ENCODE data around the gene CCDC70.

DNA sequence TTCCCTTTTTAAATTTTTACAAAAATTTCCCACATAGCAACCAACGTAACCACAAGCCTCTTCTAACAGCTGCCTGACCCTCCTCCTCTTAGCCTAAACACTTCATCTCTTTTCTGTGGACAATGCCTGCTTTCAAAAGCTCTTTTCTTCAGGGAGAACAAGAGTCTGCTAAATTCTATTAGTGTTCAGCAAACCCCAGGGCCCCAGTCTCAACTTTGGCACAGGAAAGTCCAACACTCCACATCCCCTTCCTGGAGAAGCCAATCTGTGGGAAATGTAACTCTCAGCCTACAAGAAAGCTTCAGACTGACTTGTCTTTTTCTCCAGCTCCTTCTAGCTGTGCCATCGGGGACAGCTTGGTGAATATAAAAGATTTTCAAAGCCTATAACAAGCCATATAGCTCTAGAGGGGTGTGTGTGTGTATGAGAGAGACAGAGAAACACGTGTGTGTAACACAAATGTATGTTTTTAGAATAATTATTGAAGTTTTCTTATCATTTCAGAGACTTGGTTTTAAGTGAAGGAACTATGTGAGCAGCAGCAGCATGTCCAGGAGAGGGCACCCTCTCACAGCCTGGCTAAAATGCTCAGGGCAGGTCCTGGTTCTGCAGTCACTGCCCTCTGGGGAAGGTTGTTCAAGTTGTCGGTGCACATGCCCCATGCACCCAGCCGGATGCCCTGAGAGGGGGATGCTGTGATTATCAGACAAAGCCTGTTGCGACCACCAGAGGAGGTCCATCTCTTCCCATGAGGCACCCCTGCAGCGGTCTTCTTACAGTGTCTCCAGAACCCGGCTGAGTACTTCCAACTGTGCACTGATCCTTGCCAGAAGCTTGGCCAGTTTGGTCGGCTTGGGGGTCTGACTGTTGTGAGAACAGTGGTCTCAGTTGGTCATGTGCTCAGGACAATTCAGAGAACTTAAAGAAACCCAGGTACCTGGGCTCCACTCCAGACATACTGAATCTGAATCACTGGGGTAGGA lies 34.4 kb downstream of the CCDC70 start:
- TF ChIP-seq POLR2A (IDR thresholded peaks at IDR 0.05; ENCODE audit: extremely low read depth, insufficient read length) = no peak
- TF ChIP-seq, protein P1, sequence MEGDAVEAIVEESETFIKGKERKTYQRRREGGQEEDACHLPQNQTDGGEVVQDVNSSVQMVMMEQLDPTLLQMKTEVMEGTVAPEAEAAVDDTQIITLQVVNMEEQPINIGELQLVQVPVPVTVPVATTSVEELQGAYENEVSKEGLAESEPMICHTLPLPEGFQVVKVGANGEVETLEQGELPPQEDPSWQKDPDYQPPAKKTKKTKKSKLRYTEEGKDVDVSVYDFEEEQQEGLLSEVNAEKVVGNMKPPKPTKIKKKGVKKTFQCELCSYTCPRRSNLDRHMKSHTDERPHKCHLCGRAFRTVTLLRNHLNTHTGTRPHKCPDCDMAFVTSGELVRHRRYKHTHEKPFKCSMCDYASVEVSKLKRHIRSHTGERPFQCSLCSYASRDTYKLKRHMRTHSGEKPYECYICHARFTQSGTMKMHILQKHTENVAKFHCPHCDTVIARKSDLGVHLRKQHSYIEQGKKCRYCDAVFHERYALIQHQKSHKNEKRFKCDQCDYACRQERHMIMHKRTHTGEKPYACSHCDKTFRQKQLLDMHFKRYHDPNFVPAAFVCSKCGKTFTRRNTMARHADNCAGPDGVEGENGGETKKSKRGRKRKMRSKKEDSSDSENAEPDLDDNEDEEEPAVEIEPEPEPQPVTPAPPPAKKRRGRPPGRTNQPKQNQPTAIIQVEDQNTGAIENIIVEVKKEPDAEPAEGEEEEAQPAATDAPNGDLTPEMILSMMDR (IDR thresholded peaks at IDR 0.05; ENCODE audit: low read depth, low read length) = peak; percentile 96
- peak; percentile 67 for TF ChIP-seq MAX (IDR thresholded peaks at IDR 0.05; ENCODE audit: low read depth, low read length)
- no peak for TF ChIP-seq MYC (IDR thresholded peaks at IDR 0.05; ENCODE audit: low read depth, low read length)

All from NB4 (cell line).